Esophagus (tissue), 2 donors: ENCODE results near the gene NUMB. TPM values are rescaled to one million over a fixed set of nuclear protein-coding genes. Genes with fewer than 3 reads are reported as not detected.
"Not testable (repeated sequence)": the region's sequence is repeated elsewhere in the genome, so short reads cannot be mapped to it uniquely, and the experiment has no call there.

Experiments
- H3K27ac ChIP-seq, 2 donors: one replicate each; pipeline ENCODE4 v1.5.1; 2013; ENCODE audit warnings: low read depth in 2 of 2, mild to moderate bottlenecking in 2 of 2, inconsistent platforms in 1 of 2, low read length in 1 of 2, moderate library complexity in 1 of 2
- H3K27me3 ChIP-seq, 2 donors: one replicate each; pipeline ENCODE4 v1.6.1; 2013; ENCODE audit warnings: low read length in 2 of 2, control low read depth in 1 of 2, mild to moderate bottlenecking in 1 of 2; ENCODE audit not compliant: insufficient read depth in 2 of 2, control insufficient read depth in 1 of 2
- H3K36me3 ChIP-seq, 2 donors: one replicate each; pipeline ENCODE4 v1.6.1; 2013; ENCODE audit warnings: low read length in 1 of 2; ENCODE audit not compliant: control insufficient read depth in 2 of 2, insufficient read depth in 2 of 2
- H3K4me1 ChIP-seq, 2 donors: one replicate each; pipeline ENCODE4 v1.6.1; 2013; ENCODE audit warnings: low read length in 1 of 2; ENCODE audit not compliant: control insufficient read depth in 2 of 2, insufficient read depth in 2 of 2
- H3K4me3 ChIP-seq, 2 donors: one replicate each; pipeline ENCODE4 v1.5.1; 2013; ENCODE audit warnings: low read length in 2 of 2, mild to moderate bottlenecking in 2 of 2, low read depth in 1 of 2, moderate library complexity in 1 of 2
- H3K9me3 ChIP-seq, 2 donors: one replicate each; pipeline ENCODE4 v1.6.1; 2013; ENCODE audit warnings: mild to moderate bottlenecking in 2 of 2, low read depth in 1 of 2, low read length in 1 of 2, moderate library complexity in 1 of 2; ENCODE audit not compliant: control insufficient read depth in 2 of 2, insufficient read depth in 1 of 2
- WGBS, 2 donors: extraction: QIAGEN DNeasy Blood & Tissue Kit; methylation state at CpG; one replicate each; pipeline ENCODE4 v1.1.7; 2013; 5-methylcytosine and 5-hydroxymethylcytosine counted together
- polyA plus RNA-seq, 2 donors: library from polyadenylated mRNA; stranded (reverse); fragments of 200-250 nt; gene quantifications; one replicate each; pipeline ENCODE4 v1.2.3, GENCODE V29; 2013
- donor health status: healthy with polysubstance abuse.
- donor health status: Bipolar disorder and iron deficiency.

The NUMB gene
- polyA plus RNA-seq, 2 donors, result 26.9 to 34.8 TPM

DNA sequence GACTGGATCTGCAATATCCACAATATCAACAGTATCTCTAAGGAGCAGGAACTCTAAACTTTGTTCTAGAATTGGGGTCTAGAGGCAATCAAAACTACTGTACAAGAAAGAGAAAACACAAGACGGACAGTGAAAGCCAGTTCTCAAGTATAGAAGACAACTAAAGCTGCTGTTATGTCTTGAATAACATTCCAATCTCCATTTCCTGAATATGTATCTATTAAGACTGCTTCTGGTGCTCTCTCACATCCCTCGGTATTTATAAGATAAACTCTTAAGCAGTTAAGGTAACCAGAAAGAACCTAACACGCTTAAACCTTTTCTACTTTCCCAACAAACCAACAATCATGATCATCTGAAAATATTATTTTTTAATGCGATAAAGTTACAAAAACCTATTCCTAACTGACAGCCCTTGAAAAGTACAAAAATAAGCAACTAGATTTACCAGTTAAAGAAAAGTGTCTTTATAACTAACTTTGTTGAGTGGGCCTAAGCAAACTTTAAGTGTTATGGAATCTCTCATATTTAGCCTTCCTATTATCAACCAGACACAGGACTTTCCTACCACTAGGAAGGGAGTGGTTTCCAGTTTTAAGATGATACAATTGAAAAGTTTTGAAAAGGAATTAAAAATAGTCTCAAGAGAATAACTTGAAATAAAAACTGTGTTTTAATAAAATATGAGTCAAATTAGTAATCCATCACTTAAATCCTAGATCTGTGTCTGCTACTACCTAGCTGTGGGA, 30.7 kb downstream of the NUMB start:
- no peak overlapping the region for H3K4me3 ChIP-seq
- 78 to 89% methylated on average over 4 of the region's 4 CpGs for WGBS, 2 donors
- no peak overlapping the region for H3K27ac ChIP-seq
- no peaks in the 10 kb centered on the region for H3K9me3 ChIP-seq
- no peaks in the 10 kb centered on the region for H3K36me3 ChIP-seq
- no peaks in the 10 kb centered on the region for H3K27me3 ChIP-seq
- no peaks in the 10 kb centered on the region for H3K4me1 ChIP-seq

DNA sequence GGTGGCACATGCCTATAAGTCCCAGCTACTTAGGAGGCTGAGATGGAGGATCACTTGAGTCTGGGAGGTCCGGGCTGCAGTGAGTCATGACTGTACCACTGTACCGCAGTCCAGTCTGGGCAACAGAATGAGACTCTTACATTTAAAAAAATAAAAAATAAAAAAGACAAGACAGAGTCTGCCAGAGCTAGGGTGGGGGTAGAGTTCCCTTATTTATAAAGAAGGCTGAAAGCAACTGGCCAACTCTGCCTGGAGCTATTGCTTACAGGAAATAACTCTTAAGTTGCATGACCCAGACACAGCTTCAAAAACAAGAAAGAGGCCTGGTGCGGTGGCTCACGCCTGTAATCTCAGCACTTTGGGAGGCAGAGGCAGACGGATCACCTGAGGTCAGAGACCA, 31.5 kb downstream of the NUMB start:
- Histone ChIP-seq H3K4me1 (no peaks in the 10 kb centered on the region), H3K27me3 (no peaks in the 10 kb centered on the region), H3K9me3 (no peaks in the 10 kb centered on the region), H3K27ac (no peak overlapping the region), H3K4me3 (no peak overlapping the region), H3K36me3 (no peaks in the 10 kb centered on the region)
- 80% methylated on average over 5 of the region's 5 CpGs for WGBS, 2 donors

DNA sequence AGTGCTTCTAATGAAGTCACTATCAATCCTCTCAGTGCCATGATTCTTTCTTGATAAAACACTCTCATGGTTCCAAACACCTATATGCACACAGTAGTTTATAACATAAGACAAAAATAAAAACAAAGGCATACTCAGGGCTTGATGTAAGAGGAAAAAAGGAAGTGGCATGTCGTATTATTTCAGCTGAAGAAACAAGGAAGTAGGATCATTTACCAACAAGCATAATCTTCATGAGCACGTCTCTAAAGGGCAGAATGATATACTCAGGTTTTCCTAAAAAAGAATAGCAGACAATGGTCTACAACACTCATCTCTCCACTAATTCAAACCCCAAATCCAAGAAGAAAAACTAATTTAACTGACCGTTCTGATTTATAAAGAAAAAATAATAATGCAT, 33.9 kb downstream of the NUMB start:
- 38 to 48% methylated on average over 3 of the region's 3 CpGs for WGBS, 2 donors
- Histone ChIP-seq H3K27me3 (no peaks in the 10 kb centered on the region), H3K4me1 (no peaks in the 10 kb centered on the region), H3K27ac (no peak overlapping the region), H3K9me3 (no peaks in the 10 kb centered on the region), H3K4me3 (no peak overlapping the region), H3K36me3 (peaks cover 0 to 3% of the 10 kb centered on the region in 2 donors)

DNA sequence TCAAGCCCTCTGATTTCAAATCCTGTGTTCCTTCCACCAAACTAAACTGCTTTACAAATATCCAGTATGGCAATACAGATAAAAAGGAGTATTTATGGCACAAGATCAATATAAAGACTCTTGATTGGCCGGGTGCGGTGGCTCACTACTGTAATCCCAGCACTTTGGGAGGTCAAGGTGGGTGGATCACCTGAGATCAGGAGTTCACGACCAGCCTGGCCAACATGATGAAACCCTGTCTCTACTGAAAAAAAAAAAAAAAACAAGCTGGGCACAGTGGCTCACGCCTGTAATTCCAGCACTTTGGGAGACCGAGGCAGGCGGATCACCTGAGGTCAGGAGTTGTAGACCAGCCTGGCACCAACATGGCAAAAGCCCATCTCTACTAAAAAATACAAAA, 35.3 kb downstream of the NUMB start:
- WGBS, 2 donors, result 88 to 94% methylated on average over 6 of the region's 6 CpGs
- H3K27ac ChIP-seq, H3K27me3 ChIP-seq, H3K4me1 ChIP-seq, H3K36me3 ChIP-seq, H3K9me3 ChIP-seq, H3K4me3 ChIP-seq: not testable (repeated sequence)

DNA sequence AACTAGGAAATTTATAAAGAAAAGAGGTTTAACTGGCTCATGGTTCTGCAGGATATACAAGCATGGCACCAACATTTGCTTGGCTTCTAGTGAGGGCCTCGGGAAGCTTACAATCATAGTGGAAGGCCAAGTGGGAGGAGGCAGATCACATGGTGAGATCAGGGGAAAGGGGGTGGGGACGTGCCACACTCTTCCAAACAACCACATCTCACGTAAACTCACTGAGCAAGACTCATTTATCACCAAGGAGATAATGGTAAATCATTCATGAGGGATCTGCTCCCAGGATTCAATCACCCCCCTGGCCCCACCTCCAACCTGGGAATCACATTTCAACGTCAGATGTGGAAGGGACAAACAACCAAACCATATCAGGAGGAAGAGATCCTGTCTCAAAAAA, 35.8 kb downstream of the NUMB start:
- no peaks in the 10 kb centered on the region for H3K9me3 ChIP-seq
- no peaks in the 10 kb centered on the region for H3K27me3 ChIP-seq
- 42 to 74% methylated on average over 4 of the region's 4 CpGs for WGBS, 2 donors
- H3K36me3 ChIP-seq, result peaks cover 0 to 3% of the 10 kb centered on the region in 2 donors
- no peak overlapping the region for H3K4me3 ChIP-seq
- H3K4me1 ChIP-seq, result no peaks in the 10 kb centered on the region
- no peak overlapping the region for H3K27ac ChIP-seq

DNA sequence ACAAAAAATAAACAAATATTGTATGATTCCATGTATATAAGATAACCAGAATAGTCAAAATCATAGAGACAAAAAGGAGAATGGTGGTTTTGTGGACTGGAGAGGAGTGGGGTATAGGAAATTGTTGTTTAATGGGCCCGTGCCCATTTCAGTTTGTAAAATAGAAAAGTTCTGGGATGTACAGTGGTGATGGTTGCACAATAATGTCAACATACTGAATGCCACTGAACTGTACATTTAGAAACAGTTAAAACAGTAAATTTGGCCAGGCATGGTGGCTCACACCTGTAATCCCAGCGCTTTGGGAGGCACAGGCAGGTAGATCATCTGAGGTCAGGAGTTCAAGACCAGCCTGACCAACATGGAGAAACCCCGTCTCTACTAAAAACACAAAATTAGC, 40.1 kb downstream of the NUMB start:
- H3K36me3 ChIP-seq, result peaks cover 0 to 3% of the 10 kb centered on the region in 2 donors
- H3K9me3 ChIP-seq, result no peaks in the 10 kb centered on the region
- WGBS, 2 donors, result 95 to 97% methylated on average over 3 of the region's 3 CpGs
- H3K27me3 ChIP-seq, result no peaks in the 10 kb centered on the region
- no peaks in the 10 kb centered on the region for H3K4me1 ChIP-seq
- no peak overlapping the region for H3K27ac ChIP-seq
- H3K4me3 ChIP-seq, result no peak overlapping the region

DNA sequence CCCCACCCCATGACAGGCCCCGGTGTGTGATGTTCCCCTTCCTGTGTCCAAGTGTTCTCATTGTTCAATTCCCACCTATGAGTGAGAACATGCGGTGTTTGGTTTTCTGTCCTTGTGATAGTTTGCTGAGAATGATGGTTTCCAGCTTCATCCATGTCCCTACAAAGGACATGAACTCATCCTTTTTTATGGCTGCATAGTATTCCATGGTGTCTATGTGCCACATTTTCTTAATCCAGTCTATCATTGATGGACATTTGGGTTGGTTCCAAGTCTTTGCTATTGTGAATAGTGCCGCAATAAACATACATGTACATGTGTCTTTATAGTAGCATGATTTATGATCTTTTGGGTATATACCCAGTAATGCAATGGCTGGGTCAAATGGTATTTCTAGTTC, 52.1 kb downstream of the NUMB start:
- H3K36me3 ChIP-seq, H3K27me3 ChIP-seq, H3K4me1 ChIP-seq, H3K9me3 ChIP-seq, H3K4me3 ChIP-seq, H3K27ac ChIP-seq: not testable (repeated sequence)
- WGBS, 2 donors, result 89 to 95% methylated on average over 2 of the region's 3 CpGs

DNA sequence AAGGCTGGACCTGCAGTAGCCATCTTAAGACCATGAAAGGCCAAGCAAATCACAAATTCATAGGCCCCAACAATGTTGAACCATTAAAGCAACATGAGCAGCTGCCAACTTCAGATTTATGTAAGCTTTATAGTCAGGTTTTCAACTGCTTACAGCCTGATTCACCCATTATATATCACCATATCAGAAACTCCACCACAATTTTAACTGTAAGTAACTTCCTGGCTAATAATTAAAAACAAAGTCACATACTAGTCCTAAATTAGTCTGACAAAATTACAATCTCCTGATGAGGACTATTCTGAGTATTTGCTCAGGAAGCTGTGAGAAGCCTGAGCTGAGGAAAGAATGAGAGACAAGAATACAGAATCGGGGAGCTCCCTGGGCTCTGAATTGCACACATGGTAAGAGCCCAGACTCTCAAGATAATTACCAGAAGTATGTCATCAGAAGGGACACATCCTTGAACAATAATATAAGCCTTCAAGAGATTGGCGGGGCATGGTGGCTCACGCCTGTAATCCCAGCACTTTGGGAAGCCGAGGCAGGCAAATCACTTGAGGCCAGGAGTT, 55.1 kb downstream of the NUMB start:
- no peaks in the 10 kb centered on the region for H3K27me3 ChIP-seq
- no peak overlapping the region for H3K4me3 ChIP-seq
- H3K9me3 ChIP-seq, result no peaks in the 10 kb centered on the region
- H3K36me3 ChIP-seq, result no peaks in the 10 kb centered on the region
- 89 to 91% methylated on average over 4 of the region's 4 CpGs for WGBS, 2 donors
- H3K27ac ChIP-seq, result no peak overlapping the region
- no peaks in the 10 kb centered on the region for H3K4me1 ChIP-seq

DNA sequence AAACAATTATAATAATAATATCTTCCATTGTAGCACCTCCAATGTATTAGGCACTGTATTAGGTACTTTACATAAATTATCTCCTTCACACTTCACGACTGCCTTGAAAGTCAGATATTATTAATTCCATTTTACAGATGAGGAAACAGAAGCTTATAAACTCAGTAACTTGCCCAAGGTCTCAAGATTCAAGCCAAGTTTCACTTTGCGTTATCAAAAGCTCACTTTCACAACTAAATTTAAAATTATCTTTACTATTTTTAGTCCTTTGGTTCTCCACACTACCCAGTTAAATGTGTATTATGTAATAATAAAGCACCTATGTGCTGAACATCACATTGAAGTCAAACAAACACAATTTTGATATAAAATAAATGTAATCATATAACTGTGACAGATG, 55.8 kb downstream of the NUMB start:
- WGBS, 2 donors, result 48 to 69% methylated on average over 2 of the region's 2 CpGs
- Histone ChIP-seq H3K36me3 (no peaks in the 10 kb centered on the region), H3K27ac (no peak overlapping the region), H3K27me3 (no peaks in the 10 kb centered on the region), H3K4me1 (no peaks in the 10 kb centered on the region), H3K4me3 (no peak overlapping the region), H3K9me3 (no peaks in the 10 kb centered on the region)

DNA sequence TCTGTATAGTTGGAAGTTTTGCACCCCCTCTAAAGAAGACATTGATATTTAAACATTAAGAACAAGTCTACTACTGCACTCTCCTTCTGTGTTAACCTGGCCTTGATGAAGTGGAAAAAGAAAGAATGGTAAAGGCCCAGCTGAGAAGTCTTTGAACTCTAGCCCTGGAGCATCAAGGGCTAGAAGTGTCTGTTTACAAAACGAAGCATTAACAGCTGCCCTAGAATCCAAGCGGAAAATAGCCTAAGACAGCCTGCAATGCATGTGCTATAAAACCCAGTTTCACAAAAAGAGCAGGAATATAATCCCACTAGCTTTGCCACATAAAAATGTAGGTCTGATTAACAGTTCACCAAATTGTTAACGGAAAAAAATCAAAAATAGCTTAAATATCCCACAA, 60.5 kb downstream of the NUMB start:
- no peak overlapping the region for H3K27ac ChIP-seq
- no peaks in the 10 kb centered on the region for H3K27me3 ChIP-seq
- H3K36me3 ChIP-seq, result no peaks in the 10 kb centered on the region
- H3K4me1 ChIP-seq, result no peaks in the 10 kb centered on the region
- no peak overlapping the region for H3K4me3 ChIP-seq
- WGBS, 2 donors, result 66% methylated on average over 3 of the region's 3 CpGs
- H3K9me3 ChIP-seq, result no peaks in the 10 kb centered on the region
